CD4-positive, alpha-beta T cell treated with Interleukin-15 for 1 hour (primary cell): Measurements from ENCODE around the gene RDX.

Experiments
- DNase-seq: peaks from one replicate; pipeline ENCODE4 v3.0.0-alpha.2; 2020

Gene RDX

GRCh38 chr11:110168033-110168803 lies 128.2 kb downstream of the RDX start:
- no peak for DNase-seq

GRCh38 chr11:110165039-110165925 lies 131.1 kb downstream of the RDX start:
- DNase-seq = no peak

DNA sequence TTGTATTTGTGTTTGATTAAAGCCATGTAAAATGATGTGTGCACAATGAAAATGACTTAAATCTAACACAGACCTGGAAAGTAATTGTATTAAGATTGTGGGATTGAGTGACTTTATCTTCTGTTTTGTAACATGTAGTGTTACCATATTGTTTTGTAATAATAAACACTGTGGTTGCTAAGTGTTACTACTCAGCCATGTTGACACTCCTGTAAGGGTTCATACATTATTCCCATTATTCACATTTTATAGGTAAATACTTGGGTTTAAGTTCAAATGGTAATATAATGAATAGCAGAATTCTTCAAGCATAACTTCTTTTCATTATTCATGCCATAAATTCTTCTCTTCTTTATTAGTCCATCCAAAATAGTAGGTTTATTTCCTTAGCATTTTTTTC lies 134.2 kb downstream of the RDX start:
- no peak for DNase-seq

DNA sequence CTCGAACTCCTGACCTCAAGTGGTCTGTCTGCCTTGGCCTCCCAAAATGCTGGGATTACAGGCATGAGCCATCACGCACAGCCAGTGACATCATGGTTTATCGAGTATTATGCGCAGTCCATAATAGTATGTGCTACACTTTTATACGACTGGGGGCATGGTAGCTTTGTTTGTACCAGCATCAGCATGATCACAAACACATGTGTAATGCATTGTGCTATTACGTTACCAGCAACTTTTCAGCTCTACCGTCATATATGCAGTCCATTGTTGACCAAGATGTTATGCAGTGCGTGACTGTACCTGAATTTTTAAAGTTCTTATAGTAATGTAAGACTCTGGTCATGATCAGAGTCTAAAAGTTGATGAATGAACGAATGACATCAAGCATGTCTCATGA lies 135.4 kb downstream of the RDX start:
- DNase-seq = no peak

- DNase-seq = no peak
Measured at GRCh38 chr11:110160437-110160836, 136.0 kb downstream of the RDX start.

DNA sequence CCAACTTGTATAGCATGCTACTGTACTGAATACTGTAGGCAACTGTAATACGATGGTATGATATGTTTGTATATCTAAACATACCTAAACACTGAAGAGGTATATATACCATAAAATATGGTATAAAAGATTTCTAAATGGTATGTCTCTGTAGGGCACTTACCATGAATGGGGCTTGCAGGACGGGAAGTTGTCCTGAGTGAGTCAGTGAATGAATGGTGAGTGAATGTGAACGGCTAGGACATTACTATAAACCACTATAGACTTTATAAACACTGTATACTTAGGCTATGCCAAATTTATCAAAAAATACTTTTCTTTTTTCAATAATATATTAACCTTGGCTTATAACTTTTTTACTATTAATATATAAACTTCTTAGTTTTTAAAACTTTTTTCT lies 136.4 kb downstream of the RDX start:
- DNase-seq = no peak

- no peak for DNase-seq
Measured at GRCh38 chr11:110159476-110159875, 136.9 kb downstream of the RDX start.

DNA sequence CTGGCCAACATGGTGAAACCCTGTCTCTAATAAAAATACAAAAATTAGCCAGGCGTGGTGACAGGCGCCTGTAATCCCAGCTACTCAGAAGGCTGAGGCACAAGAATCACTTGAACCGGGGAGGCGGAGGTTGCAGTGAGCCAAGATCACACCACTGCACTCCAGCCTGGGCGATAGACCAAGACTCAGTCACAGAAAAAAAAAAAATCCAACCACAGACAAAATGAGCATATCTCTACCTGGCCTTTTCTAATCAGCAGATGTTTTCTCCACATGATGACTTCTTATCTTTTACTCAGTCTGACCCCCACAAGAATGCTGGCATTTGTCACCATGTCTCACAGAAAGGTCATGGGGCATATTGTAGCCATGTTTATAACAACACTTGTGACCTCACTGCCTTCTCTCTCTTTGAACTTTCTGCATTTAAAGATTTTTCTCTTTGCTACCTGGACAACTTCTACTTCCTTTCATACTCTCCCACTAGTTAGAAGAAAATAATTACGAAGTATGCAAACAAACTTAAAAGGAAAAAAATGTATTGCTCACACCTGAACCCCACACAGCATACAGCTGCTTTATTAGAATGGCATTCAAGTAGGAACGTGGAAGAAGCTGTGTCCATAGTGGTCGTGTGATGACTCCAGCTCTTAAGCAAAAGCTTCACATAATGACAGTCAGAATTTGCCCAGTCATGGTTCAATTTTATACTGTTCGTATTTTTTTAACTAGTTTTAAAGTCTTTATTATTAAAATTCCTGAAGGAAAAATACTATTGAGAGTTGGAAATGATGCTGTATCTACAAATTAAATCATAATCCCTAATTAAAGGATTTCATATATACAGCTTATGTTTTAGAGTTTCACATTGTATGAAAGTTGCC lies 137.9 kb downstream of the RDX start:
- no peak for DNase-seq

GRCh38 chr11:110156503-110156902 lies 139.9 kb downstream of the RDX start:
- DNase-seq = no peak

DNA sequence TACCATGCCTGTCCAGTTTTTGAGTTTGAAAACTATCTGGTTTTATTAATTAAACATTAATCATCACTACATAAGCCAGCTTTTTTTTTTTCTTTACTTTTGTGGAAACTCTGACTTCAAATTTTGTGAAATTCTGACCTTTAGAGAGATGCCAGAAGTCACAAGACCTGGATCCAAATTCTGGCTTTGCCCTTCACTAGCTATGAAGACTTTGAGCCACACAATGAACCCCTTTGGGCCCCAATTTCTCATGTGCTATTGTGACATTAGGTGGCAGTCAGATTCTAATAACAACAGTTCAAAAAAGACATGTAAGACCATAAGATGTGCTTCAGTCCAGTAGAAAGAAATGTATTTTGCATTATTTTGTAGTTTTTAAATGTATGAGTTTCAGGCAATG lies 142.9 kb downstream of the RDX start:
- DNase-seq = no peak

GRCh38 chr11:110152199-110152598 lies 144.2 kb downstream of the RDX start:
- DNase-seq = no peak

DNA sequence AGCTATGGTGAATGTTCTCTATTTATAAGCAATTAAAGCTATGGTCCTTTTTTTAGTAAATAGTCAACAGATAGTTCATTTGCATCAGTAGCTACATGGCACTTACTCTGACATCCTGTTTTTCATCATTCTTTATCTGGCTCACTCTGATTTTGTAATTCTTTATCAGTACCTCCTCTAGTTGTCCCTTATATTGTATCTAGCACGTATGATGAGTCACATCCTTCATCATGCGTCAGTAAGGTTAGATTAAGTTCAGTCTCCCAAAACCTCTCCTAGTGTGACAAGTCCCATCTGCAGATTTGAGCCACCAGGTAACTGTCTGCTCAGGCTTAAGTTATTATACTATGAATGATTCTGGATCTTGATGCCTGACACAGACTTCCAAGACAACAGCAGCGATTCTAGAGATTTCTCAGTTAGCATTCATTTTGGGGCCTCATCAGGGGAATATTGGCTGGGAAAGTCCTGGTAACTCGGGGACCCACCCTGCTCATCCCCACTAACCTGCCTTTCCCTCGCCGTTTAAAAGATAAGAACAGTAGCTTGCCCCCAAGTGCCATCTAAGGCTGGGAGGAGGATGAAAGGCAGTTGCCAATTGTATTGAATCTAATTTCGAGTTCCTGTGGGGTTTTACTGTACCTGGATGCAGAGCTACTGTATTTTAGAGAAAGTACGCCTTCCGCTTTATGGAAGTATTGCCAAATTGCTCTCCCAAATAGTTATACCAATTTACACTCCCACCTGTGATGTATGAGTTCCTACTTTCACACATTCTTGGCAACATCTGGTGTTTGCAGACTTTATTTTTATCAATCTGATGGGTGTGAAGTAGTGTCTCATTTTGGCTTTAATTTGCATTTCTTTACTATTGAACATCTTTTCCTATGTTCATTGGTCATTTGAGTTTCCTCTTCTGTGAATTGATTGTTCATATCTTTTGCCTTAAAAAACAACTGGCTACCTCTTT lies 147.4 kb downstream of the RDX start:
- DNase-seq = no peak

GRCh38 chr11:110147962-110148709 lies 148.3 kb downstream of the RDX start:
- no peak for DNase-seq

GRCh38 chr11:110141812-110142211 lies 154.6 kb downstream of the RDX start:
- no peak for DNase-seq

GRCh38 chr11:110134110-110134509 lies 162.3 kb downstream of the RDX start:
- no peak for DNase-seq

DNA sequence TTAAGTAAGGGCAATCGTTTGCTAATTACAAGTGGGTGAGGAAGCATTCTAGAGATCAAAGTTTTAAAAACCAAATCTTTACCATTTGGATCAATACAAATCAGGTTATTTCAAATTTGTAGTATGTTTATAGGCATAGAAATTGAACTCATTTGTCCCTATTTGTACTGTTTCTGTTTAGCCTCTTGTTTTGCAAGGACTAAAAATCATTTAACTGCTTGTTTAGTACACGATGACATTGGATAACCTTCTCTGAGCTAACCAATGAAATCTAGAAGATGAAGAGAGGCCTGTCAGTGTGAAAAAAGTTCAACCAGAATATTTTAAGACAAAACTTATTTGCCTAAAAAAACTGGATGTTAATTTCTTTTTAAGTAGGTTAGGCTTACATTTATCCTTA lies 163.3 kb downstream of the RDX start:
- DNase-seq = no peak

DNA sequence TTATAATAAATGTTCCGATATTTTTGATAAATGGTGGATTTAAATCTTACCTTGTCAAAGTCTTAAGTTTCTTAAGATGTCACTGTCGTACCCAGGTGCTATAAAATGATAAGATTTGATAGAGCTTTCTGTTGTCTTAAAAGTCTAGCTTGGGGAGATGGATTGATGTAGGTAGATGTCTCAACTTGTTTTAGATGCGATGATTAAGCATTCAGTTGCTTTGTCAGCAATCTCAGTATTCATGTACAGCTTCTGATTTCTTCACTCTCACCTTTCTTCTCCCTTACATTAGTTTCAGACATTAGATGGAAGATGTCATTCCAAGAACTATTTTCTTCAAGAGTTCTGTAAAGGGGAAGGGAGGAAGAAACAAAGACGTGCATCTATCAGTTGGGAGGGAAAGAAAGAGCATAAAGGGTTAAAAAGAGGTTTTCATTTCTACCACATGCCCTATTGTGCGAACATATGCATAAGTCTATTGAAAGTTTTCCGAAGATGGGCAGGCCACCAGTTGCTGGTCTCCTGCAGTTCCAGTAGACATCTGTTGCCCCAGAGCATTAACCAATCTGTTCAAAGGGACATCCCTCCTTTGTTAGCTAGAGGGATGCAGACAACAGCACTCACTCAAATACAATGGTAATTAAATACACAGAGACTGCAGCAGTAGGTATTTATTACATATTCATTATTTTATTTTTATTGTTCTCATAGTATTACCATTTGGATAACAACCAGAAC lies 164.9 kb downstream of the RDX start:
- DNase-seq = no peak

DNA sequence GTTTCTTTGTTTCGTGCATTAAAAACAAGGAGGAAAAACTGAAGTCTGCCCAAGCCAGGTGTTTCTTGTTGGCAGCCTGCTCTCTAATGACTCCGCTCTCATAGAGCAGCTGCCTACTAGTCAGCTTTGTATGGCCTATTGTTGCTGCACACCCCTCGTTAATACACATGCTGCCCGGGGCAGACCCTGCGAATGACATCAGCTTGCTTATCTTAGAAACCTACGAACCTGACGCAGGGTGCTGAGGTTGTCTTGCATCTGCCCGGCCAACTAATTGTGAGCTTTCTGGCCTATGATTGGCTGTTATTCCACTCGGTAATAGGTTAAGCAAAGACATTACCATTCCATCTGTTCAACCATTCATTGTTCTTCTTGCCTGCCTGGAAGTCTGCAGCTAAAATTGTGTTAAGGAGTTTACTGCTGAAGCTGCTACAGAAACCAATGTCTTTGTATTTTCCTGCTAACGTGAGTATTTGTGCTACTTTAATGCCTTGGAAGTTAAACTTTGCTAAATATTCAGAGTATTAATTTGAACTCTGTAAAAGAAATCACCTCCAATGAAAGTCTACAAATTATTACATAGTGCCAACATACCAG lies 165.7 kb downstream of the RDX start:
- DNase-seq = no peak

- no peak for DNase-seq
Measured at GRCh38 chr11:110128161-110128560, 168.3 kb downstream of the RDX start.

DNA sequence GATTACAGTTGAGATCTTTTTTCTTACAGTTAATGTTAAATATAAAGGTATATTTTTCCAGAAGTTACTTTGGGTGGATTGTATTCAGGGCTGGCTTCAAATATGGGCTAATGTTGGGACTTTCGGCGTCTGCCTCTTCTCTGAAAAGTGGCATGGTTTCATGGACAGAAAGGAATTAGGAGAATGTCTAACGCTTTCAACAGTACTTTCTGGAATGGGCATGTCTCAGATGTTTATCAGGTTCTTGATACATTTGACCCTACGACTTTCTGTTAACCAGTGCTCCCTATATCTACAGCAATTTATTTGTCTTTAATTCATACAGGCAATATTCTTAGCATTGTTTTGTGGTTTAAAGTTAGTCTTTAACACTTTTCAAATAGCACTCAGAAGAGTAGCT lies 169.5 kb downstream of the RDX start:
- no peak for DNase-seq
